Stimulated activated naive CD8-positive, alpha-beta T cell treated with anti-CD3 and anti-CD28 coated beads, Interleukin-15, Interleukin-2, amounts not matched to agents 100 ng/mL and 50 ng/mL, for 24 hours (primary cell): ENCODE data around the gene GALNT12.

ENCODE experiments used
- H3K27ac Mint-ChIP-seq: one replicate; pipeline ENCODE4 v1.8.0; 2021; ENCODE audit warnings: mild to moderate bottlenecking, mixed read lengths
- H3K27me3 Mint-ChIP-seq: one replicate; pipeline ENCODE4 v1.8.0; 2021; ENCODE audit warnings: mixed read lengths
- H3K36me3 Mint-ChIP-seq: one replicate; pipeline ENCODE4 v1.8.0; 2021; ENCODE audit warnings: low read depth, mixed read lengths
- H3K4me1 Mint-ChIP-seq: one replicate; pipeline ENCODE4 v1.8.0; 2021; ENCODE audit warnings: low read depth, mixed read lengths
- H3K4me3 Mint-ChIP-seq: one replicate; pipeline ENCODE4 v1.8.0; 2021; ENCODE audit warnings: mild to moderate bottlenecking, mixed read lengths
- H3K9me3 Mint-ChIP-seq: one replicate; pipeline ENCODE4 v1.8.0; 2021; ENCODE audit warnings: mixed read lengths

The GALNT12 gene

GRCh38 chr9:98848450-98849149 is 41.1 kb downstream of the GALNT12 start:
- Mint-ChIP-seq H3K27ac (no peak overlapping the region), H3K9me3 (no peaks in the 10 kb centered on the region), H3K4me3 (no peak overlapping the region), H3K27me3 (no peaks in the 10 kb centered on the region), H3K4me1 (peaks cover 9% of the 10 kb centered on the region), H3K36me3 (no peaks in the 10 kb centered on the region)

- H3K4me1 Mint-ChIP-seq = peaks cover 9% of the 10 kb centered on the region
- no peaks in the 10 kb centered on the region for H3K9me3 Mint-ChIP-seq
- H3K27me3 Mint-ChIP-seq = no peaks in the 10 kb centered on the region
- H3K27ac Mint-ChIP-seq = no peak overlapping the region
- H3K4me3 Mint-ChIP-seq = no peak overlapping the region
- no peaks in the 10 kb centered on the region for H3K36me3 Mint-ChIP-seq
These were observed 42.1 kb downstream of the GALNT12 start for GRCh38 chr9:98849563-98849962.

- no peaks in the 10 kb centered on the region for H3K36me3 Mint-ChIP-seq
These were observed 43.6 kb downstream of the GALNT12 start for GRCh38 chr9:98850851-98851729.

GRCh38 chr9:98851730-98852459 is 44.4 kb downstream of the GALNT12 start:
- Mint-ChIP-seq H3K9me3 (peaks cover 8% of the 10 kb centered on the region), H3K4me1 (peaks cover 9% of the 10 kb centered on the region), H3K36me3 (no peaks in the 10 kb centered on the region), H3K4me3 (no peak overlapping the region), H3K27ac (no peak overlapping the region), H3K27me3 (peaks cover 5% of the 10 kb centered on the region)

More at GRCh38 chr9:98850851-98851729, 43.6 kb downstream of the GALNT12 start:
- Mint-ChIP-seq H3K27me3 (peaks cover 5% of the 10 kb centered on the region), H3K4me1 (peaks cover 9% of the 10 kb centered on the region), H3K4me3 (no peak overlapping the region), H3K27ac (no peak overlapping the region), H3K9me3 (peaks cover 7% of the 10 kb centered on the region)

GRCh38 chr9:98852460-98852734 is 44.9 kb downstream of the GALNT12 start:
- peaks cover 5% of the 10 kb centered on the region for H3K27me3 Mint-ChIP-seq
- H3K4me3 Mint-ChIP-seq = no peak overlapping the region
- peaks cover 8% of the 10 kb centered on the region for H3K9me3 Mint-ChIP-seq
- H3K4me1 Mint-ChIP-seq = peaks cover 9% of the 10 kb centered on the region
- H3K36me3 Mint-ChIP-seq = no peaks in the 10 kb centered on the region
- H3K27ac Mint-ChIP-seq = no peak overlapping the region

GRCh38 chr9:98852961-98853360 is 45.5 kb downstream of the GALNT12 start:
- no peak overlapping the region for H3K4me3 Mint-ChIP-seq
- no peaks in the 10 kb centered on the region for H3K36me3 Mint-ChIP-seq
- peaks cover 5% of the 10 kb centered on the region for H3K27me3 Mint-ChIP-seq
- H3K9me3 Mint-ChIP-seq = peaks cover 8% of the 10 kb centered on the region
- no peak overlapping the region for H3K27ac Mint-ChIP-seq
- H3K4me1 Mint-ChIP-seq = peaks cover 9% of the 10 kb centered on the region

- Mint-ChIP-seq H3K9me3 (peaks cover 8% of the 10 kb centered on the region), H3K4me1 (peaks cover 9% of the 10 kb centered on the region), H3K36me3 (no peaks in the 10 kb centered on the region), H3K27me3 (peaks cover 5% of the 10 kb centered on the region), H3K27ac (no peak overlapping the region), H3K4me3 (no peak overlapping the region)
These were observed 46.8 kb downstream of the GALNT12 start for GRCh38 chr9:98854266-98854665.

- H3K27me3 Mint-ChIP-seq = peaks cover 5% of the 10 kb centered on the region
- H3K36me3 Mint-ChIP-seq = no peaks in the 10 kb centered on the region
- H3K27ac Mint-ChIP-seq = no peak overlapping the region
- H3K4me1 Mint-ChIP-seq = peaks cover 9% of the 10 kb centered on the region
- H3K9me3 Mint-ChIP-seq = peaks cover 8% of the 10 kb centered on the region
- H3K4me3 Mint-ChIP-seq = no peak overlapping the region
These were observed 48.1 kb downstream of the GALNT12 start for GRCh38 chr9:98855592-98855991.

GRCh38 chr9:98856982-98857381 is 49.5 kb downstream of the GALNT12 start:
- H3K4me3 Mint-ChIP-seq = no peak overlapping the region

GRCh38 chr9:98859941-98860340 is 52.5 kb downstream of the GALNT12 start:
- Mint-ChIP-seq H3K27me3 (peaks cover 8% of the 10 kb centered on the region), H3K36me3 (no peaks in the 10 kb centered on the region), H3K4me1 (no peaks in the 10 kb centered on the region), H3K4me3 (no peak overlapping the region), H3K9me3 (peaks cover 8% of the 10 kb centered on the region), H3K27ac (no peak overlapping the region)

More at GRCh38 chr9:98856982-98857381, 49.5 kb downstream of the GALNT12 start:
- peaks cover 5% of the 10 kb centered on the region for H3K27me3 Mint-ChIP-seq
- H3K36me3 Mint-ChIP-seq = no peaks in the 10 kb centered on the region
- H3K27ac Mint-ChIP-seq = no peak overlapping the region
- peaks cover 8% of the 10 kb centered on the region for H3K9me3 Mint-ChIP-seq
- H3K4me1 Mint-ChIP-seq = no peaks in the 10 kb centered on the region

GRCh38 chr9:98860871-98861293 is 53.4 kb downstream of the GALNT12 start:
- H3K9me3 Mint-ChIP-seq = peaks cover 2% of the 10 kb centered on the region
- no peaks in the 10 kb centered on the region for H3K36me3 Mint-ChIP-seq
- H3K27ac Mint-ChIP-seq = no peak overlapping the region
- no peak overlapping the region for H3K4me3 Mint-ChIP-seq
- peaks cover 6% of the 10 kb centered on the region for H3K27me3 Mint-ChIP-seq
- H3K4me1 Mint-ChIP-seq = no peaks in the 10 kb centered on the region

- Mint-ChIP-seq H3K9me3 (no peaks in the 10 kb centered on the region), H3K36me3 (no peaks in the 10 kb centered on the region), H3K27me3 (peaks cover 3% of the 10 kb centered on the region), H3K27ac (no peak overlapping the region), H3K4me1 (no peaks in the 10 kb centered on the region), H3K4me3 (no peak overlapping the region)
These were observed 54.5 kb downstream of the GALNT12 start for GRCh38 chr9:98861781-98862504.

GRCh38 chr9:98862936-98863335 is 55.5 kb downstream of the GALNT12 start:
- Mint-ChIP-seq H3K27me3 (peaks cover 3% of the 10 kb centered on the region), H3K9me3 (no peaks in the 10 kb centered on the region), H3K27ac (no peak overlapping the region), H3K36me3 (no peaks in the 10 kb centered on the region), H3K4me1 (no peaks in the 10 kb centered on the region), H3K4me3 (no peak overlapping the region)

- H3K27ac Mint-ChIP-seq = no peak overlapping the region
- H3K9me3 Mint-ChIP-seq = no peaks in the 10 kb centered on the region
- peaks cover 3% of the 10 kb centered on the region for H3K27me3 Mint-ChIP-seq
- no peaks in the 10 kb centered on the region for H3K4me1 Mint-ChIP-seq
- H3K36me3 Mint-ChIP-seq = no peaks in the 10 kb centered on the region
- H3K4me3 Mint-ChIP-seq = no peak overlapping the region
These were observed 57.1 kb downstream of the GALNT12 start for GRCh38 chr9:98864281-98865174.
